Uterus (tissue), 2 donors: ENCODE results near the gene ZCCHC8.

Source experiments
- CTCF ChIP-seq, 4 experiments: fragments of 200-600 bp in 2 of 4; fragments of 450-650 bp in 2 of 4; sonication (generic) in 2 of 4; IDR thresholded peaks; one replicate each; pipeline ENCODE4 v1.5.1; 2016 to 2019; ENCODE audit warnings: antibody characterized with exemption in 4 of 4, mild to moderate bottlenecking in 2 of 4, moderate library complexity in 1 of 4
- POLR2A ChIP-seq, 2 donors: fragments of 450-650 bp; IDR thresholded peaks; one replicate each; pipeline ENCODE4 v1.6.1; 2016; ENCODE audit warnings: antibody characterized with exemption in 2 of 2, mild to moderate bottlenecking in 1 of 2, moderate library complexity in 1 of 2

- TF ChIP-seq CTCF (IDR thresholded peaks at IDR 0.05) (no peak), POLR2A (IDR thresholded peaks at IDR 0.05) (no peak)
Measured at GRCh38 chr12:122491991-122492390, 8.7 kb downstream of the ZCCHC8 start.
